Pons (tissue), 1 donor: ENCODE results near the gene ZNF516.

Experiments
- DNase-seq: peaks from one replicate; pipeline ENCODE4 v3.0.0-alpha.2; 2016; ENCODE audit warnings: low spot score

The ZNF516 gene

GRCh38 chr18:76380127-76380729 is 114.8 kb downstream of the ZNF516 start:
- DNase-seq: no peak

GRCh38 chr18:76379226-76380126 is 115.6 kb downstream of the ZNF516 start:
- no peak for DNase-seq

DNA sequence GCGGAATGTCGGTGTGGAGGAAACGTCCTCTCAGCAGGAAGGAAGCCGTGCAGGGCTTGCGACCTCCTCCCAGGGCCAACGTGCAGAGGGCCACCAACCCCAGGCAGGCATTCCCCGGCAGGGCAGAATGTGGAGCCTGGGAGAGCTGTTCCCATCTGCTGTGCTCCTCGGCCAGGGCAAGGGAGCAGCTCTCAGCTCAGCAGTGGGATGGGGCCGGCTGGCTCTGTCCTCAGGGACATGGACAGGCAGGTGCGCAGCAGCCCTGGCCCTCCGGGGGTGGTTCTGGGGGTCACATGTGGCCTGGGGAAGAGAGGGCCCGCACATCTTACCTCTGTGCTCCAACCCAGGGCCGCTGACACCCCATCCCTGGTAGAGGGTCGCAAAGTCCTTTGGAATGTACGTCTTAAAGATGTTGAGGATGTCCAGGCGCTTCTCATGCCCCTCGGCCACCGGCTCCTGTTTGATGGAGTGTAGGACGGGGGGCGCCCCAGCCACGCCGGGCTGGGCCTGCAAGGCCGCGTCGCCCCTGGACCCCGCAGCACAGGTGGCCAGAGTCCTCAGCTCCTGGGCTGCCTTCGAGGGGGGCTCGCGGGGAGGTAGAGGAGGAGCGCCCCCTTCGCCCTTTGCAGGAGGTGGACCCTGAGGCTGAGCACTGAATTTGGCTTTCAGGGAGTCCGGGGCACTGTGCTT is 116.4 kb downstream of the ZNF516 start:
- DNase-seq: no peak

- no peak for DNase-seq
Measured at GRCh38 chr18:76377359-76377756, 117.7 kb downstream of the ZNF516 start.

- DNase-seq: no peak
Measured at GRCh38 chr18:76376668-76377358, 118.2 kb downstream of the ZNF516 start.

DNA sequence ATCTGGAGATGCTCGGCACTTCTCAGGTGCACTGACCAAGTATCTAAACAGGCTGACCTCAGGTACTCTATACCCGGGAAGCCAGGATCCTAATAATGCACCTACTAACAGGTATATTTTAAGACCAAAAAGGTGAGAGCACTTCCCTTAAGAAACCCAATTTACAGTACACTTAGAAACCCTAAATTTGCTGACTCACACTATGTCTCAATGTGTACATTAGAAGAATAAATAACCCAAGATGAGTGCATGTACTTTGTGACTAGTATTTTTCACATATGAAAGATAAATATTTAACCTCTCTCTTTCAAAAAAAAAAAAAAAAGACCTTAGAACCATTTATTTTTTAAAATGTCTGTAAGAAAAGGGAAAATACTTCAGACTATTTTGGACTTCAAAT is 118.8 kb downstream of the ZNF516 start:
- no peak for DNase-seq

GRCh38 chr18:76374330-76375281 is 120.4 kb downstream of the ZNF516 start:
- no peak for DNase-seq

- DNase-seq: no peak
Measured at GRCh38 chr18:76373297-76373696, 121.7 kb downstream of the ZNF516 start.

DNA sequence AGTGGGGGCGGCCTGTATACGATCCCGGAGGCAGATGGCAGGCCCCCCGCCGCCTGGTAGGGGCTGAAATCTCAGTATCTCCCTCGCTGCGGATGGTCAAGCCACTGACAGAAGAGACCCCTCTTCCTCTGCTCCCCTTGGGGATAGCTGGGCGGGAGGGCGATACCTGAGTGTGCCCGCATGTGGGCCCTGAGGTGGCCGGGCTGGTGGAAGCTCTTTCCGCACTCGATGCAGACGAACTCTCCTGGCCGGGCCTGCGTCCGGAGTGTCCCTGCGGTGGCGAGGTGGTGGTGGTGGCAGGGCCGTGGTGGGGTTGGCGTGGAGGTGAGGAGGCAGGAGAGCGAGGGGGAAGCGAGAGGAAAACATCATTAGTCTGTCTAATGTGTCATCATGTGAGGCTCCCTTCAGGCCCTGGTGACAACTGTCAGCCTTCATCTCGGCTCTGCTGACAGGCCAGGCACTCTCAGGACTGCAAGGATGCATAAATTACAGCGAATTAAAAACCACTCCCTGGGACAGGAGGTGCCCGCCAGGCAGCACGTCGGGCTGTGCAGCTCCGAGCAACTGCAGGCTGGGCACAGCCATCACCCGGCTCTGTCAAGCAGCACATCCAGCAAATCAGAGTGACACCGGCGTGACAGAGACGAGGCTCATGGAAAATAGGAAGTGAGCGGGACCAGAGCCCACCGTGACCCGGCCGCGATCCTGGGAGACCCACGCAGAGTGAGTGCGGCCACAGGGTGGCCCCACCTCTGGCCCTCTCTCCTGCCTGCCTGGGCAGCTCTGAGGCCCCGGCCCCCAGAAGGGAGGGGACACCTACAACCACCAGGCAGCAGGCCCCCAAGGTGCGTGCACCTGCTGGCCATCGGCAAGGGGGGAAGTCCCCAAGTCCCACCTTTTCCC is 123.5 kb downstream of the ZNF516 start:
- DNase-seq: no peak

DNA sequence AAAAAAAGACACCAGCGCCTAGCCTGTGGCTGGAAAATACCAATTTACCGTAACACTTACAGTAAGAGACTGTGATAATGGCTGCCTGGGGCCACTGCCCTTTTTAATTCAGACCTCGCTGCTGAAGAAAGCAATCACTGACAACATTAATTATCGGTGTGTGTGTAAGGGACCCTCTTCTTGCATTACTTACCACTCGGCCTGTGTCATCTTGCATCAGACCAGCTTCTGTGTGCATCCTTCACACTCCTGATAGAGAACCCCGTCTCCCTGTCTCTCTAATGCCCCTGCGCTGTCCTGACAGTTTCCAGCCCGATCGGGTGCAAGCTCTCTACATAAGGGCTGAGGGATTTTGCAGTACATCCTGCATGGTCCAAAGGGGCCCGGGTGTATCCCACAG is 124.4 kb downstream of the ZNF516 start:
- DNase-seq: no peak

- DNase-seq: no peak
Measured at GRCh38 chr18:76370201-76370600, 124.8 kb downstream of the ZNF516 start.

GRCh38 chr18:76369791-76370190 is 125.3 kb downstream of the ZNF516 start:
- DNase-seq: no peak

GRCh38 chr18:76368976-76369375 is 126.1 kb downstream of the ZNF516 start:
- DNase-seq: no peak

DNA sequence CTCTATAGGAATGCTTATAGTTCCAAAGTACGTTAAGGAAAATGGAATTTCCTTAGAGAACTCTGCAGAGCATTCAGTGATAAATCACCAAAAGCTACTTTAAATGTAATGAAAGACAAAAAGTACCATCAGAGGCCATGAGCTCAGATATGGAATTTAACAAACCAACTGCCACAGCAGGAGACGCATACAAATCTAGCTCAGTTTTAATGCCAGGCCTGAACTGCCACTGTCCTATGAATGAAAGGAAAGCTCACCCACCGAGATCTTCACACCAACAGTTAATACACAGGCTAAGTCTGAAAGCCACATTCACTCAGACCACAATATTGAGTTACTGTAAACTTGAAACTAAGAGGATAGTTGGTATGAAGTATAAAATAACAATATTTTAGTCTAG is 126.8 kb downstream of the ZNF516 start:
- DNase-seq: no peak

DNA sequence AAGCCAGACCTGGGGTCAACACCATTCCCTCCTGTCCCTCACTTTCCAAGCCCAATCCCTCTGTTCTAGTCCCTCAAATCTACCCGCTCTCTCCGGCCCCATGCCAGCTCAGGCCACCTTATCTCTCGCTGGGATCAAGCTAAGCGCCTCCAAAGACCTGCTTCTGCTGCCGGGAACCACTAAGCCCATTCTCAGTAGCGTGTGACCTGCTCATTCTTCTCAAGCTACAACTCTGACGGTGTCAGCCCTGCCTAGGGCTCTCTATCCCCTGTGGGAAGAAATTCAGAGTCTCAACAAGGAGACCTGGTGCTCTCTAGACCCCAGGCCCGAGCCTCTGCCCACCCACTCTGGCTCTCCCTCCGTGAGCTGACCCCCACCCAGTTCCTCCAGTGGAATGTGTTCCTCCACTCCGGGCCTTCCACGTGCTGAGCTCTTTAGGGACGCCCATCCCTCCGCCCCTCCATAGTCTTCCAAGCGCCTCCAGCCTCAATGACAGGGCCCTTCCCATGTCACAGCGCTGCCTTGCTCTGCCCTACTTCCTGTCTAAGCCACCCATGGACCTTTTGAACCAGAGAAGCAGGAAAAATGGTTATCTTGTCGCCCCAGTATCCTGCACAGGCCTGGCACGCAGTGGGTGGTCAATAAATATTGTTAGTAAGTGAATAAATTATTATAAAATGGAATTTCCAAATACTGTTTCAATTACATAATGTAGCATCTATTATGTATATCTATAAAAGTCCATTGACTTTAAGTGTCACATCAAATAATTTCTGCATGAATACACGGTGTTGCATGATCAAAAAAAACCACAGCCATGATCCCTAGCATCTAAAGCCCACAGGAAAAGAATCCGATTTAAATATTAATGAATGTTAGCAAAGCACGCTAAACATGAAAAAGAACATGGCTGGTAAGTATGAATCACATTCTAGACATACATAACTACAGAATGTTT is 127.6 kb downstream of the ZNF516 start:
- DNase-seq: no peak

GRCh38 chr18:76365561-76365960 is 129.5 kb downstream of the ZNF516 start:
- no peak for DNase-seq

GRCh38 chr18:76364282-76365259 is 130.5 kb downstream of the ZNF516 start:
- DNase-seq: no peak
